Measurements from ENCODE around the gene PPP1R1C.
A peak's percentile ranks its signal among the peaks of the same experiment; 100 is the strongest.

PPP1R1C gene

GRCh38 chr2:181972431-181973170 lies 13.1 kb upstream of the PPP1R1C start:
- DNase-seq: no peak

- DNase-seq: no peak
Measured at GRCh38 chr2:181973171-181973783, 12.4 kb upstream of the PPP1R1C start.

- DNase-seq: no peak
Measured at GRCh38 chr2:181977661-181978350, 7.8 kb upstream of the PPP1R1C start.

GRCh38 chr2:181978351-181979150 lies 7.1 kb upstream of the PPP1R1C start:
- no peak for DNase-seq

- no peak for DNase-seq
Measured at GRCh38 chr2:181984060-181984459, 1.6 kb upstream of the PPP1R1C start.

- no peak for DNase-seq
Measured at GRCh38 chr2:181984814-181985631, 630 bp upstream of the PPP1R1C start.

GRCh38 chr2:181988154-181988924 lies 2.7 kb downstream of the PPP1R1C start:
- no peak for DNase-seq

GRCh38 chr2:181989099-181989498 lies 3.4 kb downstream of the PPP1R1C start:
- no peak for DNase-seq

GRCh38 chr2:181991171-181991885 lies 5.7 kb downstream of the PPP1R1C start:
- DNase-seq: no peak

- no peak for DNase-seq
Measured at GRCh38 chr2:181992776-181993175, 7.1 kb downstream of the PPP1R1C start.

- DNase-seq: no peak
Measured at GRCh38 chr2:181995289-181995688, 9.6 kb downstream of the PPP1R1C start.

GRCh38 chr2:181998041-181998835 lies 12.6 kb downstream of the PPP1R1C start:
- peak; percentile 34 for DNase-seq

GRCh38 chr2:181998891-181999654 lies 13.4 kb downstream of the PPP1R1C start:
- no peak for DNase-seq

- no peak for DNase-seq
Measured at GRCh38 chr2:181999911-182000310, 14.3 kb downstream of the PPP1R1C start.

GRCh38 chr2:182004945-182005520 lies 19.4 kb downstream of the PPP1R1C start:
- DNase-seq: no peak

- no peak for DNase-seq
Measured at GRCh38 chr2:182006595-182007341, 21.1 kb downstream of the PPP1R1C start.

- no peak for DNase-seq
Measured at GRCh38 chr2:182014284-182014683, 28.6 kb downstream of the PPP1R1C start.
